A549 (cell line): ENCODE data around the gene SH3RF1.

ENCODE experiments used
- CHD2 ChIP-seq: fragments of 150-350 bp; IDR thresholded peaks from 2 replicates; pipeline ENCODE4 v1.6.1; 2014; ENCODE audit warnings: low read length; ENCODE audit not compliant: partially characterized antibody
- CTCF ChIP-seq: fragments of >200 bp; sonication (Bioruptor Twin); formaldehyde crosslinking; IDR thresholded peaks from 3 replicates; pipeline ENCODE4 v1.5.1; 2016
- ELK1 ChIP-seq: fragments of 150-350 bp; IDR thresholded peaks from 2 replicates; pipeline ENCODE4 v1.6.1; 2014; ENCODE audit warnings: low read depth, mild to moderate bottlenecking, low read length
- POLR2A ChIP-seq: IDR thresholded peaks from 2 replicates; pipeline ENCODE4 v1.6.1; 2012; ENCODE audit warnings: mild to moderate bottlenecking, low read length
- RCOR1 ChIP-seq: fragments of 150-350 bp; IDR thresholded peaks from 2 replicates; pipeline ENCODE4 v1.6.1; 2014; ENCODE audit warnings: antibody characterized with exemption, low read length, low read depth
- REST ChIP-seq: fragments of 200-600 bp; sonication (generic); IDR thresholded peaks from 2 replicates; pipeline ENCODE4 v1.6.1; 2016; ENCODE audit warnings: antibody characterized with exemption, mild to moderate bottlenecking, moderate library complexity

GRCh38 chr4:169094656-169095231, 176.0 kb downstream of the SH3RF1 start:
- no peak for TF ChIP-seq REST
- TF ChIP-seq POLR2A, result no peak
- no peak for TF ChIP-seq RCOR1
- TF ChIP-seq ELK1, result no peak
- TF ChIP-seq CTCF, result no peak
- TF ChIP-seq CHD2, result no peak
